ENCODE results near the gene DZIP3.

The DZIP3 gene

DNA sequence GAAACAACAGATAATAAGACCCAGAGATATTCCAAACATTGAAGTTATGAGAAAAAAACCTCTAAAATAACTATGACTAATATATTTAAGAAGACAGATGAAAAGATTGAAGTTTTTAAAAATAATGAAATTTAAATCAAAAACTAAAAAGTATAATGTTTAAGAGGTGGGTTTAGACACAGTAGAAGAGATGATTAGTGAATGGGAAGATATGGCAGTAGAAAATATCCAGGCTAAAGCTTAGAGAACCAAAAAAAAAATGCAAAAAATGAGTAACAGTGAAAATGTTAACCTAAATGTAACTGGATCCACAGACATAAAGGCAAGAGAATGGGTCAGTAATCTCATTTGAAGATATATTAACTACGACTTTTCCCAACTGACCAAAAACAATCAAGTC, 115.5 kb downstream of the DZIP3 start:
- no peak for DNase-seq (ENCODE audit: low spot score)

DNA sequence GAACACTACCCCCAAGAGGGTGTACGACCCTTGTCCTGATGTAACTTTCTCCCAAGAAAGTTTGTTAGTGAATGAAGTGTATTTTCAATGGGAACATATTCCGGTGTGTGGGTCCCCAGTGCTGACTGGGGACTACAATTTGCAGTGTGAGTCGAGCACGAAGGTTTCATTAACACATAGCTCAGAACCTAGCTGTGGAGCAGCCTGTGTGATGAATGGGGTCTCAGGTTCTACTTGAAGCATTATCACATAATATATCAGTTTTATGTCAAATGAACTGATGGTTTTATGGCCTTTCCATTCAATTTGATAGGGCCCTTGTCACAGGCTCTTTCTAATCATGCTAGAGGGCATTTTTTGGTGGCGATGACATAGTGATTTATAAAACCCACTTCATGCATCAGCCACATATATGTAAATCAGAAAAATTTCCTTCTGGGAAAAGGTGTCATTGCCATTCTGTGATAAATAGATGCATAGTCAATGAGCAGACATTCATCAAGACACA, 123.5 kb downstream of the DZIP3 start:
- DNase-seq (ENCODE audit: low spot score): no peak

DNA sequence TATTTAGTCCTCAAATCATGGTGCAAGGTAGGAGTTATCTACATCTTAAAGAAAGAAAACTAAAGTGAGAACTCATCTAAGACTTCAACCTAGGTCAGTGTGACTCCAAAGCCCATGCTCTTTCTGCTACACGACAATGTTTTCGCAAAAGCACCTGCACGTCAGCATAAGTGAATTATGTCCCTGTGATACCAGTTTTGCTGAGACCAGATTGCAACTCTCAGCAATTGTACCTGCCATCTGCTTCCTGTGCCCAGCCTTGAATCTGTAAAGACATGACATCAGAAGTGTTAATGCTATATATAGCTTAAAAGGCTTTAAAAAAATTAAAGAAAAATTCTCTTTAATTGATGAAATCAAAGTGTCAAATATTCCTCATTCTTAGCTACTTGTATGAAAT, 124.3 kb downstream of the DZIP3 start:
- no peak for DNase-seq (ENCODE audit: low spot score)

DNA sequence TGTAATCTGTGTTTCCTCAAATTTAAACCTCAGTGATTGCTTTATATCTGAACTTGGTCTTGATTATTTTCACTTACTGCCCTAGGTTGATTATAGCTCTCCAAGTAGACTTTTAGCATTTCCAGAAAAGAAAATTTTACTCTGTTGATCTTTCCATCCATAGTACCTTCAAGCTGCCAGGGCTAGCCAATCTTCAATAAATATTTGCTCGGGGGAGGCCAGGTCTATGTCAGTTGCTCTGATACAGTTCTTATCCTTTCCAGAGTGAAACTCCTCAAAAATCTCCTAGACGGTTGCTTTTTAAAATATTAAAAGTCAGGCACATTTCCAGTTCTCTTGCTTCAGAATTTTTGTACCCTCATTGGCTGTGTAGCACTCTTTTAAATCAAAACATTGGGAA, 128.9 kb downstream of the DZIP3 start:
- DNase-seq (ENCODE audit: low spot score): no peak

DNA sequence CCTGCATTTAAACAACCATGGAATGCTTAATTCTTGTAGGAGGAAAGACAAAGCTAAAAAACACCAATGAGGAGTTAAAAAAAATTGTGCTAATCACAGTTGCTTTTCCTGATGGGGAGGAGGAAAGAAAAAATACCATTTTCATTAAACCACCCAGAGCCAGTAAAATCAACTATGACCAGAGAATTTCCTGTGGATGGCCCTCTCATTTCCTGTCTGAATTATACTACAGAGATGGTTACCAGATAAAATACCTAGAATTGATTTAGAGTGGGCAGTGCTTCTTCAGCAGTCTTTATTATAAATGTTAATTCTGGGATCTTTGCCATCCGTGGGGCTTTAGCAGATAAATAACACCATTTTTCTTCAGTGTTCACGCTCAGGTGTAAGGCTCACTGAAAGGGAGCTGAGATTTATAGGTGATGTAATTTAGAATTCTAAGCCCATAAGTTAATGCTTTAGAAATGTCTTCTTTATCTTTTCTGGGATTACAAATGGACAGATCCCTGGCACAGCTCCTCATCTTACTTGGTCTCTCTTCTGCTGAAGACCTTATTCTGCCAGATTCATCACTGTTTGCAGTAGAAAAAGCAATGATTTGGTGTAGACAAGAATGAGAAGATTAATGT, 129.8 kb downstream of the DZIP3 start:
- DNase-seq (ENCODE audit: low spot score): no peak

DNA sequence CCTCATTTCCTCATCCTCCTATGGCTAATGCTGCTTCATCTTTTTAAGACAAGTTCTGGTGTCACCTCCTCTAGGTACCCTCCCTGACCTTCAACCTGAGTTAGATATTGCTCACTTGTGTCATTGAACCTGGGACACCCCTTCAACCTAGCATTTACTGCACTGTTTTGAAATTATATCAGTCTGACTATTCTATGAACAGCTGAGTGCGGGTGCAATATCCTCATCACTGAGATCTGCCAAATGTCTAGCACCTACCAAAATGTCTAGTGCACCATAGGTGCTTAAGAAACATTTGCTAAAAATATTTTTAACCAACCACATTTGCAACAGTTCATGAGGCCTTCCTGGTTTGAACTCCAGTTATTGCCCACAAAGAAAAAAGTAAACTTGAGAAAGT, 133.2 kb downstream of the DZIP3 start:
- no peak for DNase-seq (ENCODE audit: low spot score)

DNA sequence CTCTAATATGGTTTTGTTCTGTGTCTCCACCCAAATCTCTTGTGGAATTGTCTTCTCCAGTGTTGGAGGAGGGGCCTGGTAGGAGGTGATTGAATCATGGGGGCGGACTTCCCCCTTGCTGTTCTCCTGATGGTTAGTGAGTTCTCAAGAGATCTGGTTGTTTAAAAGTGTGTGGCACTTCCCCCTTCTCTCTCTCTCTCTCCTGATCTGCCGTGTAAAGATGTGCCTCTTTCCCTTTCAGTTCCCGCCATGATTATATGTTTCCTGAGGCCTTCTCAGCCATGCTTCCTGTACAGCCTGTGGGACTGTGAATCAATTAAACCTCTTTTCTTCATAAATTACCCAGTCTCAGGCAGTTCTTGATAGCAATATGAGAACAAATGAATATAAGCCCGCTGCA, 134.6 kb downstream of the DZIP3 start:
- no peak for DNase-seq (ENCODE audit: low spot score)

DNA sequence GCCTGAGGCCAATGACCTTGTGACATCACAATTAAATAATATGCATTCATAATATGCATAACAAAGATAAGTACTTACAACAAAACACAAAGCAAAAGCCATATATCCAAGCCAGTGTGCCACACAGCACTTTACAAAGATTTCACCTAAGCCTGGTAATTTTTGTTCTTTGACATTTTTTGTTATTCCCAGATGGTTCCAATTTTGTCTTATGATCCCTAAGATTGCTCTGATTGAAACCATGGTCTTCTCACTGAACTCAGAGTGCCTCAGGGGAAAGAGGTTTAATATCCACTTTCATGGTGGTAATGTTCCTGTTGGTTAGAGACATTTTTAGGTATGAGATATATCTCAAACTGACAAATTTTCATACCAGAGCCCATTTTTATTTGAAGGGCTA, 138.6 kb downstream of the DZIP3 start:
- DNase-seq (ENCODE audit: low spot score): no peak

DNA sequence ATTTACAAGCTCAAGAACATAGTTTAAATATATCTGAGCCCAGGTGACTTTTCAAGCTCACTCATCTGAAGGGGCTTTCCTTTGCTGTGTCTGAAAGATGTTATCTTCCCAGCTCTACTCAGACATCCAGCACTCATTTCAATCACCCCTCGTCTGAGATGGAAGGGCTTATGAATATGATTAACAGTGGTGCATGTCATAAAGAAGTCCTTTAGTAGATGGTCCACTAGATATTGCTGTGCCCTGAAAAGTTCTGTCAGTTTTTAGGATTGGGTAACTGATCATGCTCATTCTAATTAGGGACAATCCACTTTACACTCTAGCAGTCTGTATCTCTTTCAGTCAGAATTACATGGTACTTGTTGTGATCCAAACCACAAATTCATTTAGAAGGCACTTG, 139.4 kb downstream of the DZIP3 start:
- no peak for DNase-seq (ENCODE audit: low spot score)

DNA sequence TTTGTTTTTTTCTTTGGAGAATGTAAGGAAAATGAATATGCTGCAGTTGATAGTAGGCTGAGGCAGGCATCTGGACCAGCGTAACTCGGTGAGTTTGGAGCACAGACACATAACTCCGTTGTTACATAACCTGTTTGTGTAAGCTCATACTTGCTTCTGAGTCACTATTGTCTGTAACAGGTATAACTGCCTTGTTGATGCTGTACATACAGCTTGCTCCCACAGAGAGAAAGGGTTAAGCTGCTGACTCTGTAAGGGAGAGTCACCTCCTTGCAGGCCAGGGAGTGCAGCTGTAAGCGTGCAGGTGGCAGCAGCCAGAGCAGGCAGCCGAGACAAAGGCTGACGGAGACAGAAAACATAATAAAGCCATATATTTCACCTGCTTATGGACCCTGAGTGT, 147.3 kb downstream of the DZIP3 start:
- no peak for DNase-seq (ENCODE audit: low spot score)

DNA sequence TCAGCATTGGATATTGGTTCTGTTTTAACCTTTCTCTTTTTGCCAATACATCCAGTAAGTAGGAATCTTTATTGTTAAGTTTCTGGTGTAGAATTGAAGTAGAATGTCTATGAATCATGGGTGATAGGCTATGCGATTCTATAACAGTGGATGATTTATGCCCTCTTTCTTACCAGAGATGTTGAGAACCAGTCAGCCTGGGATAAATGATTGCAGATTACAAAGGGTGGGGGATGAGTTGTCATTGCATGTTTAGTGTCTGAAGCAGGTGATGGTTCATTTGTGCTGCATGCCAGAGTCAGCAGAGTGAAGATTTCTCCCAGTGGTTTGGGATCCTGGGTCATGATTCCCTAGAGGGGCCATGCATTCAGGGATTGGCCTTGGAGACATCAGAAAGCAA, 153.4 kb downstream of the DZIP3 start:
- DNase-seq (ENCODE audit: low spot score): no peak
